ENCODE data around the gene KPNB1.

- peak in 3 of 4 donors; percentile 18 to 55 (median 35) for TF ChIP-seq POLR2AphosphoS5 (IDR thresholded peaks at IDR 0.05)
- TF ChIP-seq CTCF (IDR thresholded peaks at IDR 0.05), result no peak
These were observed 45.1 kb downstream of the KPNB1 start for GRCh38 chr17:47694581-47695428.
